NCI-H2196 treated with DMSO at 0.1 percent for 48 hours (cell line): ENCODE results near the gene ALCAM.

Source experiments
- DNase-seq: peaks from one replicate; lab custom pipeline; 2025; ENCODE audit not compliant: unreplicated experiment; lab: John Stamatoyannopoulos, UW

Gene ALCAM

DNA sequence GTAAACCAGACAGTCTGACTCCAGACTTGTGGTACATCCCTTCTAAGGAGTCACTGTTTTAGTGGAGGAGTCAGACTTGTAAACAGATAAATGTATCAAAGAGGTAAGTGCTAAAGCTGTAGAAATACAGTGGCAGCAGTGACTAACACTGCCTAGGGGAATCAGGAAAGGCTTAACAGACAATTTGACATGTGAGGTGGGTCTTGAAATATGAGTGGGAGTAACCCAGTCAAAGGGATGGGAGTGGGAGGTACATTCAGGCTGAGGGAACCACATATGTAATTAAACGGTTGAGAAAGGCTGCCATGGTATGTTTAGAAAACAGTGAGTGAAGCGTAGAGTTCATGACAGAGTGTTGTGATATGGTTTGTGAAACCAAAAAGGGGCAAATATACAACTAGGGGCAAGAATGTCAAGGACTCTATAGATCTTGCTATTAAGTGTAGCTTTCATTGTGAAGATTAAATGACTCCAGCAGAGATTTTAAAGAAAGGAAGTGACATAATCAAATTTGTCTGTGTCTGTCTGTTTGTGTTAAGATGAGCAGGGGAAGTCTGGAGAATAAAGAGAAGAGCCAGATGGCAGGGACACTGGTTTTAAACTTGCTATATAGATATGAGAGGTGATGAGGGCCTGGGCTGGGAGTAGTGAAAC, 11.2 kb upstream of the ALCAM start:
- no peak for DNase-seq

DNA sequence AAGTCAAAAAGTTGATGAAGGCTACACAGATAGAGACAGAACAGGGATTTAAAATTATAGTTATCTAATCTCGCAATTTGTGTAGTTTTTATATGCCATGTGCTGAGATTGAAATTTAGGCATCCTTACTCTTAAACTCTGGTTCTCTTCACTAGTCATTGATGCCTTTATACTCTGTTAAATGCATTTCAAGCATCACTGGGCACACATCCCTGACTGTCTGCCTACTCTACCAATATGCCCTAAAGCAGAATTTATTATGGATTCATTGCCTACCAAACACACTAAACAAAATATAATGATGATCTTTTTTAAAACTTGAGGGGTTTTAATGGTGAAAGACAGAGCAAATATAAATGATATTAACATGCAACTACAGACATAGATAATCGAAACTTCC, 10.3 kb upstream of the ALCAM start:
- no peak for DNase-seq

DNA sequence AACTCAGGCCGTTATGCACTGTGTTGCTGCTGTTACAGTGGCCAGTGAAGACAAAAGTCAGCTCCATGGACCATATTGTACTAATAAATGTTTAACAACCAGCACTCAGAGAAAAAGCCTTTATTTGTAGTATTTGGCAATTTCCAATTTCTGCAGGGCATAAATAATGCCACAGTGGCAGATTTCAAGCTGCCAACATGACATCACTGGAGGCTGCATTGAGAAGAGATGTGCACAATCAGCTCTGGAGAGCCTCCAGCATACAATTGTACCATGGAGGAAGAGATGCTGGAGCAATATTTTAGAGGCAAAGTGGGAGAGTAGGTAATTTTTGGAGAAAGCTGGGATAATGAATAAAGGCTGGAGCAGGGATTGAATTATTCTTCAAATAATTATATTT, 9.7 kb upstream of the ALCAM start:
- no peak for DNase-seq

DNA sequence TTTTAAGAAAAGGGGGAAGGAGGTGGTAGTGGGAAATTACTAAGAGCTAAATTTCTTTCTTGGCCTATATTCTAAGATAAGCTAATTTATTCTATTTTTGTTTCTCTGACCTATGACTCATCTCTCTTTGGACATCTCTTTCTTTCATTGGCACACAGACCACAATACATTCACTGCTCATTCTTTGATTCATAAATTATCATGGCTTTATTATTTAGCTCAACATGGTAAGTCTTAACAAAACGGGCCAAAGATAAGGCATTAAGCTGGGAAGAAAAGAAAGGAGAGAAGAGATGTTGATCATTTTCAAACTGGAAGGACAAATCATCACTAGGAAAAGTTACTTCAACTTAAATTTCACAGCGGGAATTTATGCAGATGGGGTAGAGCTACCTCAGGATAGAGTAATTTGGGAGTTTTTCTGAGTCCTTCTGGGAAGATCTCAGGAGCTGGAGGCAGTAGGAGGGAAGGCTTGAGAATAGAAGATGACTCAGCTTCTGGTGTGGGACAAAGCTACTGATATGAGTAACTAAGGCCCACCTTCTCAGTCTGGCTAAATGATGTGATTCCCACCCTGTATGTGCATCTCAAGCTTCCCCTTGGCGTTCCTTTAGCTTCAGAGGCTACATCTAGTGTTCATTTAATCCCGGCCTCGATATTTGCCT, 7.5 kb upstream of the ALCAM start:
- no peak for DNase-seq

DNA sequence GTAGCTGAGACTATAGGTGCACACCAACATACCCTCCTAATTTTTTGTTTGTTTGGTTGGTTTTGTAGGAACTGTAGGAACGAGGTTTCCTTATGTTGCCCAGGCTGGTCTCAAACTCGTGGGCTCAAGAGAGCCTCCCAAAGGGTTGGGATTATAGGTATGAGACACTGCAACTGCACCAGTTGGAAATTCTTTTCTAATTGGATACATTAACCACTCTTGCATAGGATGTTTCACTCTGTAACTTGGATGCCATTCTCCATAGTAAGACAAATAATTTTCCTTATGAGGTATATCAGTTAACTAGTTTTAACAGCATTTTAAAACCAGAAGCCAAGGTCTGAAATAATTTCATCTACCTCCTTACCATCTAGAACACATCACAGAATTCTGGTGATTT, 6.7 kb upstream of the ALCAM start:
- no peak for DNase-seq

DNA sequence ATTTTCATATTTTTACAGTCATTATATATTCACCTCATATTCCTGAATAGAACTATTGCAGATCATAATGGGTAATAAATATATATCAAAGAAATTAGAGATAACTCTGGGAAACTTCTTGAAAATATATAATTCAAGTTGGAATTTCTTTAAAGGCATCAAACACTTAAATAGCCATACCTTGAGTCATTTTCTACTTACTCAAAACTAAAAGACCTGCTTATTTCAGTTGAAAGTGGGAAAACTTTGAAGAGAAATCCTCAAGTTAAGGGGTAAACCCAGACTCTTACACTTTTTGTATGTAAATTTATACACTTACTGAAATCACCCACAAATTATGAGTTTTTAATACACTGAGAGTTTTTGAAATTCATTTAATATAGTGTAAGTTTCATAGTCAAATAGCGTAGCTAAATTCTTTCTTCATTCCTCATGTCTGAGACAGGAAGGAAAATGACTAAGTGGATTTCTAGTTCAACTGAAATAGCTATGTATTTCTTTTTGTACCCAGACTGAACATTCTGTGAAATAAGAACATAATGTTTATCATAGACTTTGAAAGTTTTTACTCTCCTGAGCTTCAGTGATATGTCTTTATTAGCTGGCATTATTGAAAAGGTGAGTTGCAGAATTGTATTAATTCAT, 4.6 kb upstream of the ALCAM start:
- no peak for DNase-seq

DNA sequence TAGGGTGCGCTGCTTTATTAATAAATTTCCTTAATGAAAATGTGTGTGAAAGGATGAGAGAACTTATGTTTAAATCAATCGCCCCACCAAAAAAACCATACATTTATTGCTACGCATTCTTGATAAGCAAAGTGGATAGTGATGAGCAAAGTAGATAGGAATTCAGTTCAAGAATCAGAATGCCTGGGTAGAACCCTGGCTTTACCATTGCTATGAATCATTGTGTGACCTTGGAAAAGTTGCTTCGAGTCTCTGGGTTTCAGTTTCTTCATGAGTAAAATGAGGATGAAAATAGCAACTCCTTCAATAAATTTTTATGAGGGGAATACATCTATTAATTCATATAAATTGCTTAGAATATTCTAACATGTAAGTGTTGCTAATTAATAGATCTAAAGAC, 2.6 kb upstream of the ALCAM start:
- DNase-seq: no peak

DNA sequence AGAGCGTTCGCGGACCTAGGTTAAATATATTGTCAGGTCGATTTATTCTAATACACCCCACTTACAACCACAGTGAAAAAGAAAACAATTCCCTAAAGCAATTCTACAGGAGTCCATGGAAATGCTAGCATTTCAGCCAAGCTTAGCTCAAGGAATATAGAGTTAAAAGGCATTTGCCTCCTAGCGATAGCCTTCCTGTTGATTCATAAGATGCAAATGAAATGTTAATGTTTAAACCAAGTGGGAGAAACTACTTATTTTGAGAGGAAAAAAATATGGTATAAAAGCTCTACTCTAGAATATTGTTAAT, 1.7 kb upstream of the ALCAM start:
- DNase-seq: no peak

DNA sequence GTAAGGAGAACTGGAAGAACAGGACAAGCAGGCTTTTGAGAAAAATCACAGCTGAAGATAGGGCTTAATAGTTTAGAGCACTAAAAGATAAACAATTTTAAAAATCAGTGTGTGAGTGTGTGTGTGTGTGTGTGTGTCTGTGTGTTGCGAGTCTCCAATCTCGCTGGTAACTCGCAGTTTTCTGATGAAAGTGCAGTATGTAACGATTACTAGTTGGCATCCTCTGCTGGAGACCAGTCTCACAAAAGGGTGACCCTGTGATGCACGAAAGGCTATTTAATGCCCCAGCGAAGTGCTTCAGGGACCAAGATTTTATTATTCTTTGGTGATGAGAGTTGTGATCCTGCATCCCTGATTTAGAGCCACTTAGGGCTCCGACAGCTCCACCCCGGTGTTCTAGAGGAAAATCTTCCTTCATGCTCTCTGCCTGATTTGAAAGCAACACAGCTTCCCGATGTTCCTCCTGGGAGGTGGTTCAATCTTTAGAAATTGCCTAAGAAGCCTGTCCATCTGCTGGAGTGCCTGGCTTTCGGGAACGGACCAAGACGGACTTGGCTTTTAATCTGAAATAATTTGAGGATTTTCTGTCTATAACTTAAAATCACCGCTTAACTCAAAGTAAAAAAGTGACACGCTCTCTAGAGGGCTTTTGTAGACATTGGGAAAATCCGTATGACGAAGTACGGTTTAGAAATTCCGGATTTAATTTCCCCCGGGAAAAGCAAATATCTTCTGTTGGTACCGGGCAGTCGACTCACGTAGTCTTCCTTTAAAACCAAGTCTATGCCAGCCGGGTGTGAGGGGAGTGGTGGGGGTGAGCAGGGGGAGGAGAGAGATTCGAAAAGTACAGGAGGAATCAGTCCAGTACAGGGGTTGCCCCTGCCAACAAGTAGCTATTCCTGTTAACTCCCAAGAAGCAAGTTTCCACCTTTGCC, 1.1 kb upstream of the ALCAM start:
- no peak for DNase-seq

DNA sequence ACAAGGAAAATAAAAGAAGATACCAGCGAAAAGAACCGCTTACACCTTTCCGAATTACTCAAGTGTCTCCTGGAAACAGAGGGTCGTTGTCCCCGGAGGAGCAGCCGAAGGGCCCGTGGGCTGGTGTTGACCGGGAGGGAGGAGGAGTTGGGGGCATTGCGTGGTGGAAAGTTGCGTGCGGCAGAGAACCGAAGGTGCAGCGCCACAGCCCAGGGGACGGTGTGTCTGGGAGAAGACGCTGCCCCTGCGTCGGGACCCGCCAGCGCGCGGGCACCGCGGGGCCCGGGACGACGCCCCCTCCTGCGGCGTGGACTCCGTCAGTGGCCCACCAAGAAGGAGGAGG, 325 bp downstream of the ALCAM start:
- peak; percentile 42 for DNase-seq

DNA sequence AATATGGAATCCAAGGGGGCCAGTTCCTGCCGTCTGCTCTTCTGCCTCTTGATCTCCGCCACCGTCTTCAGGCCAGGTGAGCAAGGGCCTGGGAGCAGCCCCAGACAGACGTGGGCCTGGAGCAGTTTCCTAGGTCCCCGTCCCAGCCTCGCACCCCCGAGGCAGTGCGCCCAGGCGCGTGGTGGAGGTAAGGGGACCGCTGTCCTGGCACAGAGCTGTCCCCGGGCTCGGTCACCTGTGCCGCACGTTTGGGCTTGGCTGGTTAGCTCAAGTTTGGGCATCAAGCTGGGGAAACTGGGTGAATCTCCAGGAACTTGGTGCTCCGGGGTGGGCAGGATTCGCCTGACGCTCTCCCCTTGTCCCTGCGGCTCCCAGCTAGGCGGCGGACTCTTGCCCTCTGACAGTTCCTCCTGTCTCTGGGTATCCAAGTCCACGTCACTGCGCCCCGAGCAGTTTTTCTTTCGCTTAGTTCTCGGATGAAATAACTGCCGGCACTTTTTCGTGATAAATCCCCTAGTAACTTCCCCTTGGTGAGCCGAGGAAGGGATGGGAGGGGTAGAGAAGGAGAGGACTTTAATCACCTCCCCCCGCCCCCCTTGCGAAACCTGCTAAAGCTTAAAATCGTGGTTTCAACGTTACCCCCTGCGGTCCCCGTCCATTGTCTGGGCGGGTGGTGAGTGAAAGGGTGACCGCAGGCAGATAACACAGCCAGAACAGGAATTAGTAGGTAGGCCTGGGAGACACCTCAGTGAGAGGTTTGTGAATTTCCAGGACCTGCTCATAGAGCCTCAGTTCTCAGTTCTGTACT, 901 bp downstream of the ALCAM start:
- DNase-seq: peak; percentile 78

DNA sequence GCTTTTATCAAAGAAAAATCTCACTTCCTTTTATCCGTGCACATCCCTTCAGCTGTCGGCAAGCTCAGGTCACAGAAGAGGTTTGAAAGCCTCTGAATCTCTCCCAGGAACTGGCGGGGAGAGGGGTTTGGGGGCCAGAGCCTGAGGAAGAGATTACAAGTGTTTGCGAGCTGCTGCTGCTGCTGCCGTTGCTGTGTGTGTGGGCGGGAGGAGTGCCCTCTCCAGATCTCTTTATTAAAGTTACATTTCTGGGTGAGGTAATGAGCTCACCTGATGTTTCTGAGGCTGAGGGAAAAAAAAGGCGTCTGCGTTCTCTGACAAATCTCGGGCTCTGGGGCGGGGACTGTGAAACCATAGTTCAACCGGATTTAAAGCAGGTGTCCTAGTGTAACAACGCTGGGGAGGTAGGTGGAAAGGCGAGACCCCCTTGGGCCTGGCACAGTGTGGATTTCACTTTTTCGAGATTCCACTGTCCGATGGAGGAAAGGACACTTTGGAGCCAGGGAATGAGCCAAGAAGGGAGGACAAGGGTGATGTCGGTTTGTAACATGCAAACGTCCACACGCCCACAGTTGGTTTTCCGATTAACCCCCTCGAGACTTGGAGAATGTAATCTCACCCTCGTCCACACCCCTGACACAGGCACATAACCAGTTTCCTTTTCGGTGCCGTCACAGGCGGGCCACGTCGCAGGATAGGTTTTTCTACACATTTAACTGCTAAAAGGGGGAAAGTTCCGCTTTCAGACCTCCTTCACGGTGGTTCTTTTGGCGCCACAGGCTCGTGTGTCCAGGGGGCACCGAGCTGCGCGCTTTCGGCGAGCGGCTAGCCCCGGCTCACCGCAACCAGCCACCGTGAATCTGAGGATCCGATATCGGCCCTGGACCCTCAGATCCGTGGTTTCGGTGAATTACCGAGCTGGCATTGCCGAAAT, 2.1 kb downstream of the ALCAM start:
- DNase-seq: peak; percentile 82

DNA sequence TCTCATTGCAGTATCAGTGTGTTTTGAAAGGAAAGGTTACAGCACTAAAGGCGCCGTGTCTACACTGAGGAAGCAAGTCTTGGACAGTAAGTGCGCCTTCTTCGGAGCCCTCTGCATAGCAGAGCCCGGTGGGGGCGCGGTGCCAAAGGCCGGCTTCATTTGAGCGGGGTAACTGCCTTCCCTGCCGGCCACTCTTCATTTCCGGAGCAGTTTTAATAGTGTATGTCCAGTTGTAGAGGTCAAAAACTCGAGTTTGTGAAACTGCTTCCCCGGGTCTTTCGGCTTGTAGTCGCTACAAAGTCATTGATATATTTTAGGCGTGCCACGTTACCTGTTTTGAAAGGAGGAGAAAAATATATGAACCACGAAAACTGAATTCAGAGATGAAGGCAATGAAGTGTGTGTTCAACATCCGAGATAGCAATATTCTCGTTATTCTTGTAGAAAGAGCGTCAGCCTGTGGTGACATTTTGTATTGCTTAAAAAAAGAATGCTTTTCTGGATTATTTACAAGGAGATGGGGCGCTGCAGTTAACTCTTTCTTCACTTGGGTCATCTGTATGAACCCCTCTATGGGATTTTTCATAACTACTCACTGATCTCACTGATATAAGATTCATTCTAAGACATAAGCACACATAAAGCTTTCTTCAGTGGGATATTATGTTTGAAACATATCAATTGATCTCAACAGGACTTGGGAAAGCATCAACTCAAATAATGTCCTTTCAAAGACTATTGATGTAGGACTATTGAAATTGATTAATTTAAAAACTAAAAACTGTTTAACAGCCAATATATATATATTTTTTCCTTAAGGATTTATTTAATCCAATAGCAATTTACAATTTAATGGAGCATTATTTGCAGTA, 3.0 kb downstream of the ALCAM start:
- DNase-seq: peak; percentile 74

DNA sequence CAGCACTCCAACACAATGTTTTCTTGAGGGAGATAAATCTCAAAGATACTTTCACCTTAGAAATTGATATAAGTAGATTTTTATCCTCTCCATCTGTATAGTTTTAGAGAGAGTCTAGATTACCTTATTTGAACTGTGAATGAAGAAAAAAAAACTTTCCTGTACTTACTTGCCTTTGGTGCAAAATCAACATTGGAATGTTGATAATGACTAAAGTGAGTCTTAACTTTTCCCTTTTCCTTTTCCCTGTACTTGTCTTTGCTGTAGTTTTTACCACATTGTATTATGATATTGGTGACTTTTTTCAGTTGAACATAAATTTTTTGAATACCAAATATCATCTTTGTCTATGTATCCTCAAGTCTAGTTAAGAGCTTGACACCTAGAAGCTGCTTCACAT, 6.7 kb downstream of the ALCAM start:
- DNase-seq: no peak

DNA sequence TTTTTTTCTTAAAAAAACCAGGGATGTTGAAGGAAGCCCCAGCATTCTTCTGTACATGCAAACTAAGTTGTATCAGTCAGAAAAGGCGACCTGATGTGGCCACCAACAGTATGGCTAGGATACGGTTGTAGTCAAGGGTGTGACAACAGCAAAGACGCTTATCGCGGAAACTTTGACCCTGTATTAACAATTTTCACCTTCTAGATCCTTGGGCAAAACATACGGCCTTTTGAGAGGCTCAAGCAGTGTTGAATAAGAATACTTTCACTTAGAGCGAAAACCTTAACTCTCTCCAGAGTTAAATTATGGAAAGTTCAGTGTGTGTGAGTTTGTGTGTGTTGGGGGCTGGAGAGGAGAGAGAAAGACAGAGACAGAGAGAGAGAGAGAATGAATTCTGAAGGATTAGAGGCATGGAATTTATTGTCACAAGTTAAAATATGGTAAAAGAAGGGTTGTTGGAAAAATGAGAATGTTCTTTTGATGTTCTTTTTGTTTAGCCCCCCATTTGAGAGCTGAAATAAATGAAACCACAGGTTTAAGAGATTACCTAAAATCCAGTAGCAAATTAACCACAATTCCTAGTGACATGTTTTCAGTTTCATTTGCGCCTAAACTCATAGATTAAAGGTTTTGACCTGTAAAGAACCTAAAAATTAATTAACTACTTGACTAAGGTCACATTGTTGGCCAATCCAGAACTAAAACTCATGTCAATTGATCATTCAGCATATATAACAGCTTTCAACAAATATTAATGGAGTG, 9.2 kb downstream of the ALCAM start:
- DNase-seq: no peak

DNA sequence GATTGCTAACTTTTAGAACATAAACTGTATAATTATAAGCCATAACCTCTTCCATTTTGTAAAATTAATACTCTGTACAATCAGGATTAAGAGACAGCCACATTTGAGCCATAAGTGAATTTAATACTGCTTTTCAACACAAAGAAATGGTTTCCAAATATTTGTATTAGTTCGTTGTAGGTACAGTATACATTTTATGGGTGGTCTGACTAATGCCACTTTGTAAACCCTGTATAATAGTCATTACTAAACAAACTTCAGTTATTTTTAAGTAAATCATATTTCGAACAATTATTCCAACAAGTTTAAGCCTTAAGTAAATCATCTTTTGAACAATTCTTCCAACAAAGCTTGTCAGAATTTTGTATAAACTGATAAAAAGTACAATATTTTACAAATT, 11.0 kb downstream of the ALCAM start:
- no peak for DNase-seq

DNA sequence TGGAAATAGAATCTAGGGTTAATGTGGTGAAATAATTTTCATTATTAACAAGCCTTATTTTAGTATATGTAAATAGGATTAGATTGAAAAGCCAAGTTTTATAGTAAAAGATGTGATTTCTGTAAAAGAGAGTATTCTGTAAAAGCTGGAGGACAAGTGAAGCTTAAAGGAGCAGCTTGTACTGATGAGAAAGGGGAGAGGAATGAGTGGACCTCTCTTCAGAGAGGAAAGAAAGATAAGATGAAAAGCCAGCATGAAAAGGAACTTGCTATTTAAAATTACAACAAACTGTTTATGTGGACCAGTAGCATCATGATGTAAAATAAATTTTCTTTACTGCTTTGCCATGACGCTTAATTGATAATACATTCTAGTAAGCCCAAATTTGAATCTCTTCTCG, 18.5 kb downstream of the ALCAM start:
- no peak for DNase-seq

DNA sequence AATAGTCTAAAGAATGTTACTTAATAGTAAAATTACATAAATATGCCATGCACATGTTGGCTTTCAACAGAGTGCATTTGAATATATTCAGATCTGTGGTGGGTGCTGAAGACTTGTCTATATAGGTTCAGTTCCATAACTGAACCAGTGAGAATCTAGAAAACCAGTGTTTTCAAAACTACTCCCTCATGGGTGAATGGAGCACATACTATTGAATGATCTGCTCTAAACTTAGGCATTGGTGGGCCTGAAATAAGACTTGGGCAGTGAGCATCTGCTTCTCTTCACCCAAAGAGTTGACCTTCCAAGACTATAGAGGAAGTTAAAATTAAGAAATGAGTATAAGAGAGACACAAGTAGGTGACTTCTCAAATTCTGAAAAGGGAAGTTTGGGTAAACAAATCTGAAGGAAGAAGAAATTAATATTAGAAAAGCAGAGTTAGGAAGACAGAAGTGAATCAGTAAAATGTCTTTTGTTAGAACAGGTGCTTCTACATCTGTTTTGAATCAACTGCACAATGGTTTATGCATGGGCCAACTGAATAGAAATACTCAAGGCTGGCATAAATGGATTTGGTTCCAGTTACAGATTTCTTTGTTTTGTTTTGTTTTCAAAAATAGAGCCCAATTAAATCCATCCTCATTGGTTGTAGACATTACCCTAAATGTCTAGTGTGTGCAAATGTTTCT, 19.3 kb downstream of the ALCAM start:
- no peak for DNase-seq
